ENCODE data around the gene FZD4.

DNA sequence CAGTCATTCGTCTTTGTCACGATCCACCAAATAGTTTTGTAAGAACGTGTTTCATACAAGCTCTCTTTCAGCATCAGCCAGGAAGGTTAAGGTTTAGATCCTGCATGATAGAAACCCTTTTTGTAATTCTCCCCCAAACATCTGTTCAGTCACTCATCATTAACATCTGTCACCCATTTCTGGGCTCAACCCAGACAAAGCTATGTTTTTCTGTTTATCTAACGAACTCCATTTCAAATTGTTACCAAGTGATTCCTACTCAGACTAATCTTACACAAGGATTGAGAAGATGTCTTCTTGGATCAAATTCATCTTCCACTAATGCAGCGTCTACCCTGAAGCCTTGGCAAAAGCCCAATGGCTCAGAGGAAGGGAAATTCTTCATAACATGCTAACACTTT, 58.8 kb downstream of the FZD4 start:
- TF ChIP-seq CTCF (IDR thresholded peaks at IDR 0.05) = no peak
- no peak for TF ChIP-seq EP300 (IDR thresholded peaks at IDR 0.05)
- no peak for TF ChIP-seq POLR2A (IDR thresholded peaks at IDR 0.05)

Measured in ovary (tissue), 3 donors.